Stimulated activated CD4-positive, alpha-beta T cell treated with anti-CD3 and anti-CD28 coated beads, Interleukin-1b, Interleukin-23, amount 100 ng/mL, for 24 hours (primary cell): ENCODE measurements around the gene ZNF425.
"Not testable (repeated sequence)": the region's sequence is repeated elsewhere in the genome, so short reads cannot be mapped to it uniquely, and the experiment has no call there.

Experiments used
- DNase-seq, 4 experiments: peaks; one replicate each; pipeline ENCODE4 v3.0.0-alpha.2; 2020; ENCODE audit warnings: low read depth in 4 of 4, low spot score in 1 of 4

Gene ZNF425

DNA sequence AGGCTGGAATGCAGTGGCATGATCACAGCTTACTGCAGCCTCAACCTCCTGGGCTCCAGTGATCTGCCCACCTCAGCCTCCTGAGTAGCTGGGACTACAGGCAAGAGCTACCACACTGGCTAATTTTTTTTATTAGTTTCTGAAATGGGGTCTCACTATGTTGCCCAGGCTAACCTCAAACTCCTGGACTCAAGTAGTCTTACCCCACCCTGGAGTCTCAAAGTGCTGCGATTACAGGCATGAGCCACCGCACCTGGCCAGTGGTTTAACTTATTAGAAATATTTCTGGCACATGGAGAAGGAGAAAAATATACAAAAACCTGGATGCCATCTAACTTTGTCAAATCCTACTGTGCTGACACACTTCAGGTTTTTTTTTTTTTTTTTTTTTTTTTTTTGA, 50.8 kb downstream of the ZNF425 start:
- DNase-seq = no peak

- DNase-seq = no peak
These were observed 51.8 kb downstream of the ZNF425 start for GRCh38 chr7:149074116-149074885.

DNA sequence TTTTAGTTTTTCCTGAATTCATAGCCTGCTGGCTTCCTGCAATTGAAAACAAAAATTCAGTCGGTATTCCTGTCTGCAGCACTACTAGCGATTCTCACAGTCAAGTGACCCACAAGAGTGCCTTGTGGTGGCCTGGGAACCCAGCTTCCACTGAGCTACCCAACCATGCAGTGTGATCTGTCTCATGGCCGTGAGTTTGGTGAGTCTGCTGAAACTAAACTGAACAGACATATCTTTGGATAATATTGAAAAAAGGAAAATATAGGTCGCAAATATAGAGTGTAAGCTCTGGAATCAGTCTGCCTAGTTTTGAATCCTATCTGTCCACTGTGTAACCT, 53.7 kb downstream of the ZNF425 start:
- no peak for DNase-seq

- DNase-seq = peak in 3 of 4 experiments; percentile 12 to 28 (median 15)
These were observed 54.3 kb downstream of the ZNF425 start for GRCh38 chr7:149071641-149072437.

- no peak for DNase-seq
These were observed 54.9 kb downstream of the ZNF425 start for GRCh38 chr7:149071182-149071635.

DNA sequence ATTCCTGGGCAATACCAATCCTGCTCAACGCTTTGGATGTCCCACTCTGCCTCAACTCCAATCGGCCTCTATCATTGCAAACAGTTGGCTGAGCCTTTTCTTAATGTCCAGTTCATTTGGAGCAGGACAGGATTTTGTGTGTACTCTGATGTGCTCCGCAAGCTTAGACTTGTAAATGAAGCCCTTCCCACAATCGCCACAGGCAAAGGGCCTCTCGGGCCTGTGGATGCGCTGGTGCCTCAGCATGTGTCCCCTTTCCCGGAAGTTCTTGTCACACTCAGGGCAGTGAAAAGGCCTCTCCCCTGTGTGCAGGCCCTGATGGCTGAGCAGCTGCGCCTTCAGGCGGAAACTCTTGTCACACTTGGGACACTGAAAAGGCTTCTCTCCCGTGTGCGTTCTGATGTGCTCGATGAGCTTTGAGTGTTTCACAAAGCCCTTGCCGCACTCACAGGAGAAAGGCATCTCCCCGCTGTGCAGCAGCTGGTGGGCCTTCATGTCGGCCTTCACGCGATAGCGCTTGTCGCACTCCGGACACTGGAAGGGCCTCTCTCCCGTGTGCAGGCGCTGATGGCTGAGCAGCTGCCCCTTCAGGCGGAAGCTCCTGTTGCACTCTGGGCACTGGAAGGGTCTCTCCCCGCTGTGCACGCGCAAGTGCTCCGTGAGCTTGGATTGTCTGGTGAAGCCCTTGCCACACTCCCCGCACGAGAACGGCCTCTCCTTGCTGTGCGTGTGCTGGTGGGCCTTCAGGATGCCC, 55.6 kb downstream of the ZNF425 start:
- DNase-seq = no peak

DNA sequence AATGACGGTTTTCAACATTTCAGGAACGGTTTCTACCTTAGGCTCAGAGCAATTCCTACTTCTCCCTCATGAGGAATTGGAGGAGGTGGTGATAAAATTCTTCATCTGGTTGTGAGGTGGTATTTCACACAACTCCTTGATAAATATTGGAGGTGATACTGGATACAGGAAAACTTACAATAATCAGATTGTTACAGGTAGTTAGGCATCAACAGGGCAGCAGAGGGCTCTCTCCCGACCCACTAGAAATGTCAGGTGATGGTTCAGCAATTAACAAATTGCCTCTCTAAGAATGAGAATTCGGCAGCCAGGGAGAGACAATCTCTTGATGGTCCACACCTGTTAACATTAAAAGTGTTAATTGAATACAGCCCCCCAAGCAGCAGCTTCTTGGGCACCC, 58.3 kb downstream of the ZNF425 start:
- no peak for DNase-seq

GRCh38 chr7:149063476-149063875, 62.6 kb downstream of the ZNF425 start:
- DNase-seq = no peak

GRCh38 chr7:149062217-149062899, 63.8 kb downstream of the ZNF425 start:
- DNase-seq = not testable (repeated sequence)

DNA sequence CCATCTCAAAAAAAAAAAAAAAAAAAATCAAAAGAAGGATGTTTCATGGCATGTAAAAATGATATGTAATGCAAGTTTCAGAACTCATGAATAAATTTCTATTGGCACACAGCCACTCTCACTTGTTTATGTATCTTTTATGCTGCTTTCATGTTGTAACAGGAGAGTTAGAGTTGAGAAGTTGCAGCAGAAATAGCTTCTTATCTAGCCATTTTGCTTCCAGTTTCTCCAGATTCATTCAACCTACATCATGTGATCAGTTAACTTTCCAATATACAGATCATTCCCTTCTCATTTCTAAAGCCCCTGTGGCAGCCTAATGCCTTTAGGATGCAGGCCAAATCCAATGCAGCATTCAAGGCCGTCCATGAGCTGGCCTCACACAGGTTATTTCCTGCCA, 66.0 kb downstream of the ZNF425 start:
- DNase-seq = no peak

- DNase-seq = no peak
These were observed 72.2 kb downstream of the ZNF425 start for GRCh38 chr7:149053885-149054284.

DNA sequence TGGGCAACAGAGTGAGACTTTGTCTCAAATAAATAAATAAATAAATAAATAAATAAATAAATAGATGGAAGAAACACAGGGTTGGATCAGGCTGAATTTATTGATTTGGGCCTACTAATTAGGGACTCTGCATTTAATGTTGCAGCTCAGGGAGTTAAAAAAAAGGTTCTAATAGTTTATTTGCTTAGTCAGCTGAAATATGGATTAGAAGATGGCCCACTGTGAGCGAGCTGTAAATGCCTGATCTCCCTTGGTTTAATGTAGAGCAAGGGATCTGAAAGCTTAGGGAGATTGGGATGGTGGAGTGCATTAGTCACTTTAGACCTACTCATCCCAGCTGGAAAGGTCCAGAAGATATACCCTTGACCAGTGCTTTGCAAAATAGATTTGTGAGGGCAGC, 72.7 kb downstream of the ZNF425 start:
- no peak for DNase-seq
